Mucosa of gallbladder (tissue), 1 donor: ENCODE data around the gene ASCC3. TPM values are rescaled to one million over a fixed set of nuclear protein-coding genes. Genes with fewer than 3 reads are reported as not detected.
"Not testable (repeated sequence)": the region's sequence is repeated elsewhere in the genome, so short reads cannot be mapped to it uniquely, and the experiment has no call there.

Experiments
- DNase-seq: peaks from one replicate; pipeline ENCODE4 v3.0.0-alpha.2; 2020; ENCODE audit warnings: low spot score
- total RNA-seq: library from RNA; stranded (reverse); gene quantifications from one replicate; pipeline ENCODE4 v1.2.1, GENCODE V29; 2021
- donor health status: DM: no; HTN: no; CAD: no.

ASCC3 gene
- total RNA-seq, 1 donor from 2014 or later = 31.1 TPM

DNA sequence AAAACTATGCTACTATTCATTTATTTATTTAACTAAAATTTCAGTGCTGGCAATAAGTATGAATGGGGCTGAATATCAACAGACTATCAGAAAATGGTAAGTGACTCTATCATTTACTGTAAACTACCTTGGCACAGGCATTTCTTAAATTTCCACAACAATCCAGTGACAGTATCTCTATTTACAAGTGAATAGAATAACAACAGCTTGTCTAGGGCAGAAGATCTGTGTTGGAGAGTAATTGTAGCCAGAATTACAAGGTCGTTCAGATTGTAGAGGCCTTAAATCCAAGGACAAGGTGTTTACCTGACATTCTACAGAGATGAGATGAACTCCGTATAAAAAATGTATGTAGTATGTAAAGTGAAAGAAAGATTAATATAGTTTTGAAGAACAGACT lies 222.6 kb downstream of the ASCC3 start:
- DNase-seq = no peak

- no peak for DNase-seq
Observed at GRCh38 chr6:100657678-100658330, 223.3 kb downstream of the ASCC3 start.

DNA sequence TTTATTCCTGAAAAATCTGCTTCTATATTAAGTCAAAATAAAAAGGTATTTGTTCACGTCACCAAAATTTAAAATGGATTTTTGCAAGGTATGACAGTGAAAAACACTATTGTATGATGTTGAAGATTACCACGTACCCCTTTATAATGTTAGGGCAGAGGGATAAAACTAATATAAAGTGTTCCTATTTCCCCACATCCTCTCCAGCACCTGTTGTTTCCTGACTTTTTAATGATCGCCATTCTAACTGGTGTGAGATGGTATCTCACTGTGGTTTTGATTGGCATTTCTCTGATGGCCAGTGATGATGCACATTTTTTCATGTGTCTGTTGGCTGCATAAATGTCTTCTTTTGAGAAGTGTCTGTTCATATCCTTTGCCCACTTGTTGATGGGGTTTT lies 240.0 kb downstream of the ASCC3 start:
- not testable (repeated sequence) for DNase-seq

- no peak for DNase-seq
Observed at GRCh38 chr6:100633096-100633777, 247.9 kb downstream of the ASCC3 start.

DNA sequence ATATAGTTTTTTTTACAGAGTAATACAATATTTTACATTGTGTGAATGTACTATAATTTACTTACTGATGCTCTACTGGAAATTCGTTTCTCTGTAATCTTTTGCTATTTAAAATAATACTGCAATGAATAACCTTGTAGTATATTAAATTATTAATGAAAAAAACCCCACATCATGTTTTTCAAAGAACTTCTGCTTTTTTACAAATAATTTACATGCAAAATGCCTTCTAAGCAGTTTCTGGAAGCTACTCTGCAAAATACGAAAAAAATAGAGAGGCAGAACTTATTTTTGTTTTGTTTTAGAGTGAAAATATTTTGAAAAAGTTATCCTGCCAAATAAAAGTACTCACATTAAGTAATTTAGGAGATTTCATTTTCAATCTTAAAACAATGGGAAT lies 250.6 kb downstream of the ASCC3 start:
- no peak for DNase-seq

- DNase-seq = no peak
Observed at GRCh38 chr6:100627911-100628758, 253.0 kb downstream of the ASCC3 start.

GRCh38 chr6:100626721-100627120 lies 254.4 kb downstream of the ASCC3 start:
- DNase-seq = no peak

DNA sequence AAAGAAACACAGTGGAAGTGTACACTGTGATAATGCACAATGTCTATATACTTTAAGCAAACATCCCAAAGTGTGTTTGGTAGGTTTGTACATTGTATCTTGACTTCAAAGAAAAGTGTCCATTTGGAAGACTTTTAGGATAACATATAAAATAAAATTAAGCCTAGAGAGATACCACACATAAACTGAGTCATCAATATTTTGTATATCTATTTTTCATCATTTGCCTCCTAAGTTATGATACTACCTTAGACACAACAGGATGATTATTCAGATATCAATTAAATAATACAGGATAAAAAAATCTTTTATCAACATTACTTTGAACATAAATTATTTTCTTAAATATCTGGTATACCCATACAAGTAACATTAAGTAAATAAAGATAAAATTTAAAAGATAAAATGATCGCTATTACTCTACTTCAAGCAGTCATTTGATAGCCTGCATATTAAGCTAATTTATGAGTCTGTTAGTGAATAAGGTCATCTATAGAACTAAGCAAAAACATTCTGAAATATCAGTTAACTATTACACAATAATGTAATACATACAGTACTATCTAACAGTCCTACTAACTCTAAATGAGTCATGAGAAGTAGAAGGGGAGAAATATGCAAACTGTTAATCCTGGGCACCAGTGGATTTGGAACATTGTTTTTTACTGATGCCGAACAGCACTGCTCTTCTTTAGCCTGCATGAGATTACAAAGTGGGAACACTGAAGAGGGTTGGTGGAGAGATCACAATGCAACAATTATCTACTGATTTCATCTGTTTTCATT lies 258.0 kb downstream of the ASCC3 start:
- DNase-seq = no peak

GRCh38 chr6:100620085-100620840 lies 260.9 kb downstream of the ASCC3 start:
- no peak for DNase-seq

DNA sequence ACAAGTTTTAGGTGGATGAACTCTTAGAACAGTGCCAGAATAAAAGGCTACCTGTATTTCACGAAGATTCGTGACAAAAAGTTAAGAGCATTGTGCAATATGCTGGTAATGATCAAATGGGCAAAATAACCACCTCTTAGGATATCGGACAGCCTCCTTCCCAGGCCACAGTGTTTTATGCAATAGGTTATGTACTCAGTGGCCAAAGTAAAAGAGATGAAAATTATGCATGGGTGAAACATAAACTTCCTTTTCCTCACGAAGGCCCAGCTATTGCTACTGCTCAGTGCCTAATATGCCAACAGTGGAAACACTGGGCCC lies 262.8 kb downstream of the ASCC3 start:
- DNase-seq = no peak

DNA sequence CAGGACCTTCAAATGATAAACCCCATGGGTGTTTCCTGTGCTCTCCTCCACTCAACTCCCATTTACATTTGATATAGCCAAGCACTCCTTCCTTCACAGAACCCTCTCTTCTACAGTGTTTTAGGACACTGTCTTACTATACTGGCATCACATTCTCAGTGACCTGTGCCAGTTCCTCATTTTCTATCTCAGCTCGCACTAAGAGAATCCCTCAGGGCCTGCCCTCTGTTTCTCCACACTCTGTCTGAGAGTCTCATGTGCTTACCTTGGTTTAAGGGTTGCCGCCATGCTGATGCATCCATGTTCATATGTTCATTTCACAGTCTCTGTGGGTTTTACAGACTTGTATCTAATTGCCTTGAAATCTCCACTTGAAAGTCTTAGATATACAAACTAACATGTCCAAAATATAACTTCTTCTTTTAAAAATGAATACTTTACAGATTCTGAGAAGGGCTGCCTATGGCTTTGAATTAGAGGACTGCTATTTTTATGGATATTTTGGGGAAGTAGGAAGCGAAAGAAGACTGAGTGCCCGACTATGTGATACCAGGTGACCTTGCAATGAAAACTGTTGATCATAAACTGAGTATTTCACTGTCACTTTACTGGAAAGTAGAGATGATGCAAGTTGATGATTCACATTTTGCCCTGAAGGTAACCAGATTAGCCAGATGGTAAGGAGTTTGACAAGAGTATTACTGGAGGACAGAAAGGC lies 263.3 kb downstream of the ASCC3 start:
- DNase-seq = no peak

GRCh38 chr6:100614933-100615332 lies 266.2 kb downstream of the ASCC3 start:
- DNase-seq = no peak

GRCh38 chr6:100614386-100614785 lies 266.7 kb downstream of the ASCC3 start:
- no peak for DNase-seq

- DNase-seq = no peak
Observed at GRCh38 chr6:100613656-100614055, 267.5 kb downstream of the ASCC3 start.

- no peak for DNase-seq
Observed at GRCh38 chr6:100612094-100612493, 269.0 kb downstream of the ASCC3 start.

DNA sequence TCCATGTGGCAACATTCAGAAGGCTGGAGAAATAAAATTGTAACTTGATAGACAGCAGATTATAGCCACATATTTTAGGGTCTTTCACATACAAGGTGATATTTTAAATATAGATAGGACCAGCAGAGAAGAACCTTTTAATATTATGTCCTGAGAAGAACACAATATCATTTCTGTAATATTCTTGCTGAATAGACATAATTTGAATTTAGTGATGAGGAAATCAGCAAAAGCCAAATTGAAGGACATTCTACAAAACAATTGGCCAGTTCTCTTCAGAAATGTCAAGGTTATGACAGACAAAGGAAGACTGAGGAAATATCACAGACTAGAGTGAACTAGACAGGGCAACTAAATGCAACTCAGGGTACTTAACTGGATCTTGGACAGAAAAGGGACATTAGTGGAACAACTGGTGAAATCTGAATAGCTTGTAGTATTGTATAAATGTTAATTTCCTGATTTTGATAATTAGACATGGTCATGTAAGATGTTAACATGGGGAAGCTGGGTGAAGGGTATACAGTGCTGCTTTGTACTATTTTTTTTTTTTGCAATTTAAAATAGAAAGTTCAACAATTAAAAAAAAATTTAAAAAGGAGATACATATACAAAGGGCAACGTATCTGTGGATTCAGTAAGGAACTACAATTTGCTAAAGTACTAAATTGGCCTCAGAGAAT lies 281.9 kb downstream of the ASCC3 start:
- DNase-seq = no peak

DNA sequence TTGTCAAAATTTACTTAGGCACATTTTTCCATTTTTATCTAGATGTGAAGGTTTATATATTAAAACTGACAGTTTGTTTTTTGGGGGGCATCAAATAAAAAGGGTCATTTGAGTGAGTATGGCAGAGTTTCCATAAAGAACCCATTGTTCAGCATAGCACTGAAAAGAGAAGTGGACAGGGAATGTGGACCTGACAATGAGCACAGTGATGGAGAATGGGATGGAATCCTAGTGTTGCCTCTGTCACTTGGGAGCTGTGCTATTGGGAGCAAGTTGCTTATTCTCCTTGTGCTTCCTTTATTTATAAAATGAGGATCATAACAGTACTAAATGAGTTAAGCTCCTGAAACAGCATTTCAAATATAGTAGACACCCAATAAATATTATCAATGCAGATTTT lies 285.7 kb downstream of the ASCC3 start:
- no peak for DNase-seq

GRCh38 chr6:100593522-100593921 lies 287.6 kb downstream of the ASCC3 start:
- no peak for DNase-seq

- no peak for DNase-seq
Observed at GRCh38 chr6:100592929-100593328, 288.2 kb downstream of the ASCC3 start.

DNA sequence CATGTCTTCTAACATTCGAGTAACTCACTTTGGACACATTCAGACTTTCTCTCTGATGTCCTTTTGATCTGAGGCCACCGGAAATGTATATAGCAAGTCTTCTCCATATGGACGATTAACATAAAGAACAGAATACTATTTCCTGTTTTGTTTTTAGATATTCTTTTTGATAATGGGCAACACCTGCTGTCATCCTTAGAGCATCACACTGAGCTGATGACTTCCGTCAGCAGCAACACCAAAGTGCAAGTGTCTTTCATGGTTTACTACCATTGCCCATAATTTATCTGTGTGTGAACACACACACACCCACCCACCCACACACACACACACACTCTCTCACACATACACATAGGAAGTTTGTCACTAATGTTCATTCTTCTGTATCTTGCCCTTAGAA lies 303.7 kb downstream of the ASCC3 start:
- no peak for DNase-seq
